NCI-H146 treated with DMSO at 0.1 percent for 48 hours (cell line): ENCODE measurements around the gene RNF25.

Experiments used
- DNase-seq: peaks from one replicate; lab custom pipeline; 2025; ENCODE audit not compliant: unreplicated experiment; lab: John Stamatoyannopoulos, UW

The RNF25 gene

GRCh38 chr2:218680061-218680460 lies 8.3 kb upstream of the RNF25 start:
- DNase-seq = no peak

- no peak for DNase-seq
These were observed 7.3 kb upstream of the RNF25 start for GRCh38 chr2:218679119-218679518.

GRCh38 chr2:218671097-218671653 lies 627 bp downstream of the RNF25 start:
- DNase-seq = no peak

GRCh38 chr2:218664653-218665052 lies 7.1 kb downstream of the RNF25 start:
- no peak for DNase-seq

GRCh38 chr2:218663901-218664300 lies 7.9 kb downstream of the RNF25 start:
- no peak for DNase-seq

GRCh38 chr2:218662827-218663226 lies 9.0 kb downstream of the RNF25 start:
- DNase-seq = no peak

- DNase-seq = no peak
These were observed 9.4 kb downstream of the RNF25 start for GRCh38 chr2:218662377-218662776.

- DNase-seq = no peak
These were observed 11.8 kb downstream of the RNF25 start for GRCh38 chr2:218659988-218660358.

- DNase-seq = peak; percentile 71
These were observed 12.4 kb downstream of the RNF25 start, which contains the start of the genes BCS1L and ZNF142 for GRCh38 chr2:218659258-218659987. Gene BCS1L (plus strand): TSS chr2:218659683. CDS start chr2:218660988, 1,305 bp downstream. Gene ZNF142 (minus strand): TSS chr2:218659623. CDS start chr2:218656429, 3,194 bp downstream.

GRCh38 chr2:218658671-218659257 lies 13.0 kb downstream of the RNF25 start:
- DNase-seq = peak; percentile 18

GRCh38 chr2:218655751-218656150 lies 16.1 kb downstream of the RNF25 start:
- DNase-seq = no peak

GRCh38 chr2:218648787-218649100 lies 23.1 kb downstream of the RNF25 start:
- DNase-seq = no peak

GRCh38 chr2:218648088-218648786 lies 23.6 kb downstream of the RNF25 start:
- DNase-seq = no peak

GRCh38 chr2:218645126-218645525 lies 26.7 kb downstream of the RNF25 start:
- no peak for DNase-seq

GRCh38 chr2:218644721-218645120 lies 27.1 kb downstream of the RNF25 start:
- no peak for DNase-seq

- DNase-seq = no peak
These were observed 28.0 kb downstream of the RNF25 start for GRCh38 chr2:218643751-218644310.

GRCh38 chr2:218642786-218643185 lies 29.0 kb downstream of the RNF25 start:
- no peak for DNase-seq

- no peak for DNase-seq
These were observed 29.6 kb downstream of the RNF25 start for GRCh38 chr2:218642121-218642656.

- no peak for DNase-seq
These were observed 33.4 kb downstream of the RNF25 start for GRCh38 chr2:218638372-218638771.

- no peak for DNase-seq
These were observed 36.1 kb downstream of the RNF25 start for GRCh38 chr2:218635719-218636118.

GRCh38 chr2:218631837-218632236 lies 40.0 kb downstream of the RNF25 start:
- DNase-seq = no peak
